Measurements from ENCODE around the gene CFAP97D2. TPM values are rescaled to one million over a fixed set of nuclear protein-coding genes. Genes with fewer than 3 reads are reported as not detected.

Gene CFAP97D2
- total RNA-seq, 3 donors from 2014 or later = not detected

DNA sequence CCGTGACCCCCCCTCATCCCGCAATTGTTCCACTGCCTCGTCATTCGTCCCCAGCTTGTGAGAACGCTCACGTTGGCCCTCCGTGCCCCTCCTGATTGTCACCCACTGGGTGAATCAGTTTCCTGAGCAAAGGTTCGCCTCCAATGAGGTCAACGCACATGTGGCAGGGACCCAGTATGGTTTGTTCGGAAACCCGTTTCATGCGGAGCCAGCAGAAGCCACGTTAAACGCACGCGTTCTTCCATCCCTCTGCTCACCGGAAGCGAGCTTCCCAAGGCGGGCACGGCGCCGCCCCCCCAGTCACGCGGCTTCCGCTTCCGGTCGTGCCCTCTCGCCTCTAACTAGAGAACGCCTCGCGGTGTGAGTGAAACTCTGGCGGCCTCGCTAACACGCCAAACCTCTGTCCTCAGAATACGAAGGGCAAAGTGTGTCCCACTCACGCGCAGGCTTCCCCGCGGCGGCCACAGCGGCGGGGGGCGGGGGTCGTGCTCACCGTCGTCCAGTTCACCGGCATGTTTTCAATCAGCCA is 18.0 kb upstream of the CFAP97D2 start:
- Histone ChIP-seq H3K9me3 (no peaks in the 10 kb centered on the region), H3K4me1 (ENCODE audit: low read depth) (peaks cover 14% of the 10 kb centered on the region), H3K36me3 (ENCODE audit: low read depth) (no peaks in the 10 kb centered on the region), H3K4me3 (no peak overlapping the region)
- intact Hi-C loops (cut with DNase I, micrococcal nuclease) = no loop called here
- DNase-seq (peak in 2 of 3 donors; percentile 36 to 47), ATAC-seq (no peak)
- TF ChIP-seq, protein P1, sequence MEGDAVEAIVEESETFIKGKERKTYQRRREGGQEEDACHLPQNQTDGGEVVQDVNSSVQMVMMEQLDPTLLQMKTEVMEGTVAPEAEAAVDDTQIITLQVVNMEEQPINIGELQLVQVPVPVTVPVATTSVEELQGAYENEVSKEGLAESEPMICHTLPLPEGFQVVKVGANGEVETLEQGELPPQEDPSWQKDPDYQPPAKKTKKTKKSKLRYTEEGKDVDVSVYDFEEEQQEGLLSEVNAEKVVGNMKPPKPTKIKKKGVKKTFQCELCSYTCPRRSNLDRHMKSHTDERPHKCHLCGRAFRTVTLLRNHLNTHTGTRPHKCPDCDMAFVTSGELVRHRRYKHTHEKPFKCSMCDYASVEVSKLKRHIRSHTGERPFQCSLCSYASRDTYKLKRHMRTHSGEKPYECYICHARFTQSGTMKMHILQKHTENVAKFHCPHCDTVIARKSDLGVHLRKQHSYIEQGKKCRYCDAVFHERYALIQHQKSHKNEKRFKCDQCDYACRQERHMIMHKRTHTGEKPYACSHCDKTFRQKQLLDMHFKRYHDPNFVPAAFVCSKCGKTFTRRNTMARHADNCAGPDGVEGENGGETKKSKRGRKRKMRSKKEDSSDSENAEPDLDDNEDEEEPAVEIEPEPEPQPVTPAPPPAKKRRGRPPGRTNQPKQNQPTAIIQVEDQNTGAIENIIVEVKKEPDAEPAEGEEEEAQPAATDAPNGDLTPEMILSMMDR (IDR thresholded peaks at IDR 0.05) = no peak

DNA sequence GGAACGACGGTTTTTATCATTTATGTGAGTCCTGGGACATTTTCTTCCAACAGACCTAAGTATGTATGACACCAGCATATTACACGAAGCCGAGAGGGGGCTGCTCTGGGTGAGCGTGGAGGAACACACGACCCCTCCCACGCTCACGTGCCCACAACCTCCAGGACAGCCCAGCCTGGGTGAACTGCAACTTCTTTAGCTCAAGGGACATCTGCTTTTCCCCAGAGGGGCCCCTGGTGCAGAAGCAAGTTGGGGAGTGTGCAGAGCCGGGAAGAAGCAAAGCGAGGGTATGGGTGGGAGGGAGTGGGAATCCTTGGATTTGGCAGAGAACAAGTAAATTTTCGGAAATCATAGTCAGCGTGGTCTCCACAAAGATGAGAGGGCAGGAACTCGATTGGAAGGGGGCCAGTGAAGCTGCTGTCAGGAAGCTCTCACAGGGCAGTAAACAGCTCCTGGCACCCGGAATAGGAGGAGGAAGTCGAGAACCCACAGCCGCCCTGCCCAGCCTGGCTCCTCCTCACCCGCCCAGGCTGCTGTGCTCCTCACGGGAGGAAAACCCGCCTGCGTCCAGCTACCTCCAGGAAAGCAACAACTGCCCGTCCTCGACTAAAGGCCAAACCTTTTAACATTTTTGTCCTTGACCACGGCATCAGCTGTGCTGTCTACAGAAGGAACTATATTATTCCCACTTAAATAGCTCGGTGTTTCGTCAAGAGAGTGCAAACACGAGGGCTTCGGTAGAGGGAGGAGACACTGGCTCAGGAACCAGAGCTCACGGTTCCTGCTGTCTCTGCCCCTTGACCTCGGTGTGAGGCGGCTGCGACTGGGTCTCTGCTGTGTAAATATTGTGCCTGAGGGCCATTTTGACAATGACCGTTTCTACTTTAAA is 17.2 kb upstream of the CFAP97D2 start:
- TF ChIP-seq, protein P1 (IDR thresholded peaks at IDR 0.05) = no peak
- peak; percentile 98 for ATAC-seq
- H3K36me3 ChIP-seq (ENCODE audit: low read depth) = no peaks in the 10 kb centered on the region
- no peak overlapping the region for H3K4me3 ChIP-seq
- H3K4me1 ChIP-seq (ENCODE audit: low read depth) = peaks cover 14% of the 10 kb centered on the region
- intact Hi-C loops (cut with DNase I, micrococcal nuclease) = no loop called here
- no peaks in the 10 kb centered on the region for H3K9me3 ChIP-seq
- peak; percentile 86 to 89 (median 87) for DNase-seq

DNA sequence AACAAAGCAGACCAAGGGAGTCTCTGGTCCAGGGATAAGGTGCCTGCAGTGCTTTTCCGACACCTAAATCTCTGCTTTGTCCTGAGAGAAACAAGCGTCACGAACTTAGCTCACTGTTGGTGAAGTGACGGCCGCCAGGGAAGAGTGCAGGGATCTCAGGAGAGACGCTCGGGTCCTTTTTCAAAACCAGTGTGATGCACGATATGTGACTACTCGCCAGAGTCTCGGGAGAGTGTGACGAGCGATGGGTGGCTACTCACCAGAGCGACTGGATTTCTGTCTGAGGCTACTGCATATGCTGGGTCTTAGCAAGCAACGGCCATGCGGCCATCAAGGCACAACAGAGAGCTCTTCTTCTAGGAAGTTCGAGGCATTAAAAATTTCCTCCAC is 16.5 kb upstream of the CFAP97D2 start:
- intact Hi-C loops (cut with DNase I, micrococcal nuclease) = no loop called here
- no peak overlapping the region for H3K4me3 ChIP-seq
- H3K9me3 ChIP-seq = no peaks in the 10 kb centered on the region
- ATAC-seq (no peak), DNase-seq (peak in 1 of 3 donors; percentile 40)
- H3K4me1 ChIP-seq (ENCODE audit: low read depth) = peaks cover 14% of the 10 kb centered on the region
- TF ChIP-seq, protein P1 (IDR thresholded peaks at IDR 0.05) = no peak
- H3K36me3 ChIP-seq (ENCODE audit: low read depth) = no peaks in the 10 kb centered on the region

DNA sequence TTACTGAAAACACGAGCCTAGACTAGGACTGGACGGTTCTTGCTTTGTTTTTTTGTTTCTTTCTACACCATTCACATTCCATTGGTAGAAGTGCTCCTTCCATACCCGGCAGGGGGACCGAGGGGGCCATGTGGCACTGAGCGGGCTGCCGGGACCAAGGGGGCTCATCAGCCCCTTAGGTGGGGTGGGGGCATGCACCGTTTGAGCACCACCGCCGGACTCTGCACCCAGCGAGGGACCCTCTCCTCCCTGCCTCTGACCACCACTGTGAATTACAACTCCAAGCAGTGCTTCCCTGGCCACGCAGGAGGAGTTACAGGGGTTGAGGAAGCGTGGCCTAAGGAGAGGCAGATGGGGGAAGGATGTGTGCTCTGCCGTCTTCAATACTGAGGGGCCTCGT is 15.0 kb upstream of the CFAP97D2 start:
- TF ChIP-seq, protein P1 (IDR thresholded peaks at IDR 0.05) = no peak
- H3K4me1 ChIP-seq (ENCODE audit: low read depth) = peaks cover 14% of the 10 kb centered on the region
- ATAC-seq = no peak

DNA sequence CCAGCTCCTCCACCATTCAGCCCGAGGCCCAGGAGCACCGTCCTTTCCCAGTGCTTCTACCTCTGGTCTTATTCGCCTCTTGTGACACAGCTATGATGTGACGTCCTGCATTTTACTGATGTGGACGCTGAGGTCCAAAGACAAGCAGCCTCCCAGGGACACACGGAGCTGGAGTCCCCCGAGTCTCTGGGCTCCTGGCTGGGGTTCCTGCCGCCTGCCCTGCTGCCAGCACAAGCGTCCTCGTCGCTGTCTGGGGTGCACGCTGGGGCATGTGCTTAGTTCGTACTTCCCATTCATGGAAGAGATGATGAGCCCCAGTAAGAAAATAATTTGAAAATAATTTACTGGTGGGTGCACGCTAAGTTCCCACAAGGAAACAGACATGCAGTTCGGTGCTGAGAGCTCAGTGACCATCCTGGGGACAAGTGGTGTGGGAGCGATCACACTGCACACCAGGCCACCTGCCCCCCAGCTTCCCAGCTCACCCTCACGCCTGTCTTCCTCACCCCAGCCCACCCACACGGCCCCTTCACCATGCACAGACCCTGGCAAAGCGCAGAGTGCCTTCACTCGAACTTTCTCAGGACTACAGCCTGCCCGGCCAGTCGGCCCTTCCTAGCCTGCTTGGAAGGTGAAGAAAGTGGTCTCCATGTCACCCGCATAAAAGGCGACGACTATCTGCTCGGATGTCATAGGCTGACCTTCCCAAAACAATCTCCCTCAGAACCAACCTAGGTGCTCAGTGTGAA is 14.2 kb upstream of the CFAP97D2 start:
- Histone ChIP-seq H3K36me3 (ENCODE audit: low read depth) (no peaks in the 10 kb centered on the region), H3K4me1 (ENCODE audit: low read depth) (peaks cover 14% of the 10 kb centered on the region), H3K9me3 (no peaks in the 10 kb centered on the region), H3K4me3 (no peak overlapping the region)
- TF ChIP-seq, protein P1 (IDR thresholded peaks at IDR 0.05) = no peak
- intact Hi-C loops (cut with DNase I, micrococcal nuclease) = no loop called here
- no peak for ATAC-seq
- DNase-seq = peak in 2 of 3 donors; percentile 17 to 40

More for the DNA sequence above, 15.0 kb upstream of the CFAP97D2 start:
- DNase-seq = peak in 2 of 3 donors; percentile 22 to 45
- intact Hi-C loops (cut with DNase I, micrococcal nuclease) = no loop called here
- no peaks in the 10 kb centered on the region for H3K9me3 ChIP-seq
- H3K4me3 ChIP-seq = no peak overlapping the region
- H3K36me3 ChIP-seq (ENCODE audit: low read depth) = no peaks in the 10 kb centered on the region

Data from mucosa of descending colon (tissue), 3 donors.